ENCODE measurements around the gene RPL36.

RPL36 gene

DNA sequence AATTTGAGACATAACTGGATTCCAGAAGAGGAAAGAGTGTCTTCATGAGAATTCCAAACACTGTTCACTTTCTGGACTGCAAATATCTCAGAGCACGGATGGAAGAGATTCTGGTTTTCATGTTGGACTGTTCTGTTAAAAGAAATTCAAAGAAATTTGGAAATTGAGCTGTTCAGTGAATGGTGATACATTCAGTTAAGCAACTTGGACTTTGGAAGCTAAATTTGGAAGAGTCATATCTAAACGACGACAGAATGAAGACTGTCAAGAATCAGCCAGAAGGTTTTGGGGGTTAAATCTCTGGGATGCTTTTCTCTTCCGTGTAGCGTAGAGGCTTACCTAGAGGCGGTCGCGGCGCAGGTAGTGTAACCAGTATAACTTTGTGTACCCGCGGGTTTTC, 41.6 kb upstream of the RPL36 start:
- no peak for DNase-seq (ENCODE audit: low read depth, low spot score)
- Histone ChIP-seq H3K9me3 (ENCODE audit: insufficient read depth, low read length) (no peaks in the 10 kb centered on the region), H3K4me3 (ENCODE audit: insufficient read length, low read depth) (no peak overlapping the region), H3K36me3 (ENCODE audit: insufficient read depth, insufficient read length, low read length) (peaks cover 92% of the 10 kb centered on the region), H3K4me1 (ENCODE audit: insufficient read depth, insufficient read length) (no peaks in the 10 kb centered on the region), H3K27me3 (ENCODE audit: insufficient read depth, insufficient read length) (no peaks in the 10 kb centered on the region), H3K9ac (ENCODE audit: insufficient read length, low read depth) (no peak overlapping the region)
- TF ChIP-seq ZNF274 (IDR thresholded peaks at IDR 0.05; ENCODE audit: low read depth, low read length) (no peak), YY1 (IDR thresholded peaks at IDR 0.05; ENCODE audit: insufficient read depth, insufficient read length) (no peak), SUZ12 (IDR thresholded peaks at IDR 0.05; ENCODE audit: extremely low read depth, insufficient read depth, insufficient read length) (no peak)

- H3K27me3 ChIP-seq (ENCODE audit: insufficient read depth, insufficient read length), result no peaks in the 10 kb centered on the region
- no peaks in the 10 kb centered on the region for H3K9me3 ChIP-seq (ENCODE audit: insufficient read depth, low read length)
- no peak overlapping the region for H3K9ac ChIP-seq (ENCODE audit: insufficient read length, low read depth)
- TF ChIP-seq SUZ12 (IDR thresholded peaks at IDR 0.05; ENCODE audit: extremely low read depth, insufficient read depth, insufficient read length) (no peak), YY1 (IDR thresholded peaks at IDR 0.05; ENCODE audit: insufficient read depth, insufficient read length) (no peak), ZNF274 (IDR thresholded peaks at IDR 0.05; ENCODE audit: low read depth, low read length) (no peak)
- no peak overlapping the region for H3K4me3 ChIP-seq (ENCODE audit: insufficient read length, low read depth)
- DNase-seq (ENCODE audit: low read depth, low spot score), result no peak
- H3K4me1 ChIP-seq (ENCODE audit: insufficient read depth, insufficient read length), result no peaks in the 10 kb centered on the region
- peaks cover 92% of the 10 kb centered on the region for H3K36me3 ChIP-seq (ENCODE audit: insufficient read depth, insufficient read length, low read length)
Observed at GRCh38 chr19:5651361-5651760, 38.7 kb upstream of the RPL36 start.

DNA sequence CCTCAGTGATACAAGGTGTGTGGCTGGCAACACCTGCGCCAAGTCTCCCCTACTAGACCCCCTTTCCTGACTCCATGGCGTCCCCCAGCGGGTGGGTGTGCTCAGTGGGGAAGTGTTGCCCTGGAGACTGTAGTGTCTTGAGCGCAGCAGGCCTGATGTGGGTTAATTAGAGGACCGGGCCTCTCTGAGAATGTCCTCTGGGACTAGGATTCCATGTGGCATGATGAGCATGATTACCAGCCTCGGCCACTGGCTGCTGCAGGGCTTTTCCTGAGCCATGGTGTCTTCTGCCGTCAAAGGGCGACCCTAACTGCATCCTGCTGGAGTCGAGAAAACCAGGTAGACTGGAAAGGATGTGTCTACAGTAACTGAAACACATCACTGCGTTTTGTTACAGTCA, 37.8 kb upstream of the RPL36 start:
- H3K27me3 ChIP-seq (ENCODE audit: insufficient read depth, insufficient read length), result no peaks in the 10 kb centered on the region
- TF ChIP-seq ZNF274 (IDR thresholded peaks at IDR 0.05; ENCODE audit: low read depth, low read length) (no peak), SUZ12 (IDR thresholded peaks at IDR 0.05; ENCODE audit: extremely low read depth, insufficient read depth, insufficient read length) (no peak), YY1 (IDR thresholded peaks at IDR 0.05; ENCODE audit: insufficient read depth, insufficient read length) (no peak)
- no peak overlapping the region for H3K9ac ChIP-seq (ENCODE audit: insufficient read length, low read depth)
- no peak for DNase-seq (ENCODE audit: low read depth, low spot score)
- no peaks in the 10 kb centered on the region for H3K4me1 ChIP-seq (ENCODE audit: insufficient read depth, insufficient read length)
- H3K9me3 ChIP-seq (ENCODE audit: insufficient read depth, low read length), result no peaks in the 10 kb centered on the region
- H3K36me3 ChIP-seq (ENCODE audit: insufficient read depth, insufficient read length, low read length), result peaks cover 92% of the 10 kb centered on the region
- no peak overlapping the region for H3K4me3 ChIP-seq (ENCODE audit: insufficient read length, low read depth)

DNA sequence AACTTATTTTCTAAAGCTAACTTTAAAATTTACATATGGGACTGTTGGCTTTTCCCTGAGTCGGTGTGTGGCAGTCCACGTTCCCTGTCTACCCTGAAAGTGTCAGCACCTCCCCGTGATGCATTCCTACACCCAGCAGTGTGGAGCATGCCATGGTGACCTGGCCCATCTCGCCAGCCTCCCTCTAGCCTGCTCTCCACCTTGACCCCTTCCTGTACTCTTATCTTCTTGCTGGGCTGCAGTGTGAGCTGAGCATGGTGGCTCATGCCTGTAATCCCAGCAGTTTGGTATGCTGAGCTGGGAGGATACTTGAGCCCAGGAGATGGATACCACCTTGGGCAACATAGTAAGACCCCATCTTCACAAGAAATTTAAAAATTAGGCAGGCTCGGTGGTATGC, 35.2 kb upstream of the RPL36 start:
- Histone ChIP-seq H3K4me1 (ENCODE audit: insufficient read depth, insufficient read length) (no peaks in the 10 kb centered on the region), H3K4me3 (ENCODE audit: insufficient read length, low read depth) (no peak overlapping the region), H3K27me3 (ENCODE audit: insufficient read depth, insufficient read length) (no peaks in the 10 kb centered on the region), H3K36me3 (ENCODE audit: insufficient read depth, insufficient read length, low read length) (peaks cover 93% of the 10 kb centered on the region), H3K9me3 (ENCODE audit: insufficient read depth, low read length) (no peaks in the 10 kb centered on the region), H3K9ac (ENCODE audit: insufficient read length, low read depth) (no peak overlapping the region)
- TF ChIP-seq SUZ12 (IDR thresholded peaks at IDR 0.05; ENCODE audit: extremely low read depth, insufficient read depth, insufficient read length) (no peak), ZNF274 (IDR thresholded peaks at IDR 0.05; ENCODE audit: low read depth, low read length) (no peak), YY1 (IDR thresholded peaks at IDR 0.05; ENCODE audit: insufficient read depth, insufficient read length) (no peak)
- DNase-seq (ENCODE audit: low read depth, low spot score), result no peak

- Histone ChIP-seq H3K36me3 (ENCODE audit: insufficient read depth, insufficient read length, low read length) (peaks cover 93% of the 10 kb centered on the region), H3K4me3 (ENCODE audit: insufficient read length, low read depth) (no peak overlapping the region), H3K27me3 (ENCODE audit: insufficient read depth, insufficient read length) (no peaks in the 10 kb centered on the region), H3K9ac (ENCODE audit: insufficient read length, low read depth) (no peak overlapping the region), H3K9me3 (ENCODE audit: insufficient read depth, low read length) (no peaks in the 10 kb centered on the region), H3K4me1 (ENCODE audit: insufficient read depth, insufficient read length) (no peaks in the 10 kb centered on the region)
- TF ChIP-seq YY1 (IDR thresholded peaks at IDR 0.05; ENCODE audit: insufficient read depth, insufficient read length), result no peak
- TF ChIP-seq ZNF274 (IDR thresholded peaks at IDR 0.05; ENCODE audit: low read depth, low read length), result no peak
- no peak for TF ChIP-seq SUZ12 (IDR thresholded peaks at IDR 0.05; ENCODE audit: extremely low read depth, insufficient read depth, insufficient read length)
- no peak for DNase-seq (ENCODE audit: low read depth, low spot score)
Observed at GRCh38 chr19:5655412-5655811, 34.7 kb upstream of the RPL36 start.

DNA sequence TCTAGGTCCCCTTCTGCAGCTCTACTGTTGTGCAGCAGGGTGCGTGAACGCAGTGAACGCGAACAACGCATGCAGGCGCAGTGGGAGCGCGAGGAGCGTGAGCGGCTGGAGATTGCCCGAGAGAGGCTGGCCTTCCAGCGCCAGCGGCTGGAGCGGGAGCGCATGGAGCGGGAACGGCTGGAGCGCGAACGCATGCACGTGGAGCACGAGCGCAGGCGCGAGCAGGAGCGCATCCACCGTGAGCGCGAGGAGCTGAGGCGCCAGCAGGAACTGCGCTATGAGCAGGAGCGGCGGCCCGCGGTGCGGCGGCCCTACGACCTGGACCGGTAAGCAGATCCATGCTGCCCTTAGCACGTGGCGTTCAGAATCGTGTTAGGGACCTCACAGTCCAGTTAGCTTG, 28.6 kb upstream of the RPL36 start:
- H3K27me3 ChIP-seq (ENCODE audit: insufficient read depth, insufficient read length), result no peaks in the 10 kb centered on the region
- no peaks in the 10 kb centered on the region for H3K9me3 ChIP-seq (ENCODE audit: insufficient read depth, low read length)
- DNase-seq (ENCODE audit: low read depth, low spot score), result no peak
- H3K9ac ChIP-seq (ENCODE audit: insufficient read length, low read depth), result no peak overlapping the region
- no peak for TF ChIP-seq ZNF274 (IDR thresholded peaks at IDR 0.05; ENCODE audit: low read depth, low read length)
- TF ChIP-seq YY1 (IDR thresholded peaks at IDR 0.05; ENCODE audit: insufficient read depth, insufficient read length), result no peak
- TF ChIP-seq SUZ12 (IDR thresholded peaks at IDR 0.05; ENCODE audit: extremely low read depth, insufficient read depth, insufficient read length), result no peak
- H3K4me1 ChIP-seq (ENCODE audit: insufficient read depth, insufficient read length), result no peaks in the 10 kb centered on the region
- H3K4me3 ChIP-seq (ENCODE audit: insufficient read length, low read depth), result no peak overlapping the region
- peaks cover 93% of the 10 kb centered on the region for H3K36me3 ChIP-seq (ENCODE audit: insufficient read depth, insufficient read length, low read length)

DNA sequence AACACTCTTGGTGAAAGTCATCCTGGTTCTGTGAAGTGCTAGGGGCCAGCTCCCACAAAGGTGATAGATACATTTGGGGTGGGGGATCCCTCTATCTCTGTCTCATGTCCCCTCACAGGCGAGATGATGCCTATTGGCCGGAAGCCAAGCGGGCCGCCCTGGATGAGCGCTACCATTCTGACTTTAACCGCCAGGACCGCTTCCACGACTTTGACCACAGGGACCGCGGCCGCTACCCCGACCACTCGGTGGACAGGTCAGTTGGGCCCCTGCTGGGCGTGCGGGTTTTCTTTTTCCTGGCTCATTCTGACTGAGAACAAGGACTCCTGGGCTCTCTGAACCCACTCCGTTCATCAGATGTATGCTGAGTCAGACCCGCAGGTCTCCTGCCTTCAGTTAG, 26.2 kb upstream of the RPL36 start:
- Histone ChIP-seq H3K9me3 (ENCODE audit: insufficient read depth, low read length) (no peaks in the 10 kb centered on the region), H3K4me3 (ENCODE audit: insufficient read length, low read depth) (no peak overlapping the region), H3K9ac (ENCODE audit: insufficient read length, low read depth) (no peak overlapping the region), H3K27me3 (ENCODE audit: insufficient read depth, insufficient read length) (no peaks in the 10 kb centered on the region), H3K36me3 (ENCODE audit: insufficient read depth, insufficient read length, low read length) (peaks cover 97% of the 10 kb centered on the region), H3K4me1 (ENCODE audit: insufficient read depth, insufficient read length) (peaks cover 11% of the 10 kb centered on the region)
- DNase-seq (ENCODE audit: low read depth, low spot score), result no peak
- TF ChIP-seq ZNF274 (IDR thresholded peaks at IDR 0.05; ENCODE audit: low read depth, low read length) (no peak), YY1 (IDR thresholded peaks at IDR 0.05; ENCODE audit: insufficient read depth, insufficient read length) (no peak), SUZ12 (IDR thresholded peaks at IDR 0.05; ENCODE audit: extremely low read depth, insufficient read depth, insufficient read length) (no peak)

- Histone ChIP-seq H3K27me3 (ENCODE audit: insufficient read depth, insufficient read length) (no peaks in the 10 kb centered on the region), H3K36me3 (ENCODE audit: insufficient read depth, insufficient read length, low read length) (peaks cover 100% of the 10 kb centered on the region), H3K9ac (ENCODE audit: insufficient read length, low read depth) (no peak overlapping the region), H3K4me3 (ENCODE audit: insufficient read length, low read depth) (no peak overlapping the region), H3K9me3 (ENCODE audit: insufficient read depth, low read length) (no peaks in the 10 kb centered on the region), H3K4me1 (ENCODE audit: insufficient read depth, insufficient read length) (peaks cover 15% of the 10 kb centered on the region)
- TF ChIP-seq YY1 (IDR thresholded peaks at IDR 0.05; ENCODE audit: insufficient read depth, insufficient read length), result no peak
- TF ChIP-seq ZNF274 (IDR thresholded peaks at IDR 0.05; ENCODE audit: low read depth, low read length), result no peak
- TF ChIP-seq SUZ12 (IDR thresholded peaks at IDR 0.05; ENCODE audit: extremely low read depth, insufficient read depth, insufficient read length), result no peak
- no peak for DNase-seq (ENCODE audit: low read depth, low spot score)
Observed at GRCh38 chr19:5664515-5664914, 25.6 kb upstream of the RPL36 start.
